Aorta (tissue), 5 donors: ENCODE measurements around the gene PPP2R5E. TPM values are rescaled to one million over a fixed set of nuclear protein-coding genes. Genes with fewer than 3 reads are reported as not detected.

Experiments
- ATAC-seq: fragments of 200-7000 bp; cut with Tn5 transposase; one replicate; pipeline ENCODE4 v1.9.1; 2022; ENCODE audit warnings: moderate library complexity; ENCODE audit not compliant: low FRiP score
- DNase-seq, 2 donors: peaks; one replicate each; pipeline ENCODE4 v3.0.0-alpha.2; 2020
- H3K27ac ChIP-seq, 2 donors: one replicate each; pipeline ENCODE4 v1.5.1; 2013; ENCODE audit warnings: low read length in 2 of 2, mild to moderate bottlenecking in 2 of 2, moderate library complexity in 2 of 2, control low read depth in 1 of 2, inconsistent platforms in 1 of 2, low read depth in 1 of 2
- H3K27me3 ChIP-seq, 2 donors: one replicate each; pipeline ENCODE4 v1.6.1; 2013; ENCODE audit warnings: control low read depth in 1 of 2, low read length in 1 of 2, mild to moderate bottlenecking in 1 of 2, moderate library complexity in 1 of 2; ENCODE audit not compliant: insufficient read depth in 2 of 2, control insufficient read depth in 1 of 2
- H3K36me3 ChIP-seq, 2 donors: one replicate each; pipeline ENCODE4 v1.6.1; 2013; ENCODE audit warnings: control low read depth in 1 of 2, low read length in 1 of 2, mild to moderate bottlenecking in 1 of 2; ENCODE audit not compliant: insufficient read depth in 2 of 2, control insufficient read depth in 1 of 2
- H3K4me1 ChIP-seq, 2 donors: one replicate each; pipeline ENCODE4 v1.6.1; 2013; ENCODE audit warnings: low read length in 2 of 2, control low read depth in 1 of 2, mild to moderate bottlenecking in 1 of 2, moderate library complexity in 1 of 2; ENCODE audit not compliant: insufficient read depth in 2 of 2, control insufficient read depth in 1 of 2
- H3K4me3 ChIP-seq, 2 donors: one replicate each; pipeline ENCODE4 v1.5.1; 2013; ENCODE audit warnings: low read length in 2 of 2, control low read depth in 1 of 2, mild to moderate bottlenecking in 1 of 2
- H3K9me3 ChIP-seq: one replicate; pipeline ENCODE4 v1.6.1; 2013; ENCODE audit warnings: mild to moderate bottlenecking, low read length; ENCODE audit not compliant: control insufficient read depth
- WGBS, 2 donors: extraction: QIAGEN DNeasy Blood & Tissue Kit; methylation state at CpG; one replicate each; pipeline ENCODE4 v1.1.7; 2013; 5-methylcytosine and 5-hydroxymethylcytosine counted together
- intact Hi-C, 2 donors: fragments of 100-400 bp; cut with DNase I; formaldehyde crosslinking; loops; one replicate each; pipeline versions ENCODE4 v1.14.2 to v1.15.0; 2022
- polyA plus RNA-seq, 2 donors: library from polyadenylated mRNA; stranded (reverse); fragments of 200-250 nt; gene quantifications; one replicate each; pipeline ENCODE4 v1.2.3, GENCODE V29; 2013
- total RNA-seq, 2 donors: library from RNA; stranded (reverse); fragmentation: NEBNext Ultra II Directional; extraction: Animal tissue kit (Norgen Biotek cat#: 25700); gene quantifications; one replicate each; pipeline ENCODE4 v1.2.1, GENCODE V29; 2021
- donor health status: healthy with polysubstance abuse.
- donor health status: Bipolar disorder and iron deficiency.
- donor health status: DM: no; HTN: no; CAD: no.
- donor health status: DM: no; HTN: no; CAD: no.
- donor health status: DM: yes; HTN: yes; CAD: no.

The PPP2R5E gene
- total and polyA plus RNA-seq, 4 donors, result 11.0 to 42.1 (median 25.1) TPM

GRCh38 chr14:63472986-63473788 lies 70.0 kb downstream of the PPP2R5E start:
- Histone ChIP-seq H3K4me3 (no peak overlapping the region), H3K9me3 (no peaks in the 10 kb centered on the region), H3K27me3 (no peaks in the 10 kb centered on the region), H3K27ac (no peak overlapping the region), H3K4me1 (peaks cover 3 to 4% of the 10 kb centered on the region in 2 donors), H3K36me3 (no peaks in the 10 kb centered on the region)
- WGBS, 2 donors, result 68 to 73% methylated on average over 7 of the region's 7 CpGs
- intact Hi-C loops, result no loop called here
- no peak for DNase-seq
- ATAC-seq, result no peak

DNA sequence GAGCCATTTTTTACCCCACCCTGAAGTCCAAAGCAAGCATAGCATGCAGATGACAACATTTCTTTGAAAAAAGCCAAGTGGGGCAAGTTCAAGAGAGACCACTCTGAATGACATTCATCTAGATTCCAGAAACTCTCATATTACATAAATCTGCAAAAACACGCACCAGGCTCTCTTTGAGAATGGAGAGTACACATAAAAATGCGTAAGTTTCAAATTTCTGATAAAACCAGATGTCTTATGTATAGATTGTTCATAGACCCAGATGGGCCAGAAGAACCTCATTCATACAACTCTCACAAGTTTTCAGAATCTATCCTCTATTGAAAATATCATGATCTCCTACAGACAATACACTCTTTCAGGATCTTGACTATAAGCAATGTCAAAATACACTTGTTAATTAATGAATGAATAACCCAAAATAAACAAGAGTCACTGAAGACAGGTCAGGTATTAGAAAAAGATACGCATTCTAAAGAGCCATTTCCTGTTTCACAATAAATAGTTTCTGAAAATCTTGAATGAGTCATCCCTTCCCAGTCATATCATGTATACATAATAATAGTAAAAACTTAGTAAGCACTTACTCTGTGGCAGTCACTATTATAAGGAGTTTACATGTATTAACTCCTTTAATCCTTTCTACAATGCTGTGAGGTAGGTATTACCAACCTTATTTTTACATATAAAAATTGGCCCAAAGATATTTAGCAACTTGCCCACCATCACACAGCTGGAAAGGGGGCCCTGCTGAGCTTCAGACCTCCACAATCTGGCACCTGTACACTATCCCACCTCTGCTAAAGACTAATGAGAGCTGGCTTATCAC lies 72.0 kb downstream of the PPP2R5E start:
- DNase-seq (no peak), ATAC-seq (no peak)
- intact Hi-C loops, result no loop called here
- Histone ChIP-seq H3K4me3 (no peak overlapping the region), H3K36me3 (no peaks in the 10 kb centered on the region), H3K9me3 (no peaks in the 10 kb centered on the region), H3K27me3 (no peaks in the 10 kb centered on the region), H3K27ac (no peak overlapping the region), H3K4me1 (peaks cover 3 to 6% of the 10 kb centered on the region in 2 donors)
- 51 to 57% methylated on average over 3 of the region's 3 CpGs for WGBS, 2 donors

GRCh38 chr14:63468294-63468693 lies 74.9 kb downstream of the PPP2R5E start:
- WGBS, 2 donors, result 72 to 86% methylated on average over 1 of the region's 1 CpG
- Histone ChIP-seq H3K27me3 (no peaks in the 10 kb centered on the region), H3K27ac (no peak overlapping the region), H3K9me3 (no peaks in the 10 kb centered on the region), H3K4me3 (no peak overlapping the region), H3K36me3 (no peaks in the 10 kb centered on the region), H3K4me1 (peaks cover 3 to 4% of the 10 kb centered on the region in 2 donors)
- intact Hi-C loops, result no loop called here
- DNase-seq (no peak), ATAC-seq (no peak)

GRCh38 chr14:63467440-63468072 lies 75.6 kb downstream of the PPP2R5E start:
- H3K27ac ChIP-seq, result no peak overlapping the region
- no peaks in the 10 kb centered on the region for H3K9me3 ChIP-seq
- H3K36me3 ChIP-seq, result no peaks in the 10 kb centered on the region
- intact Hi-C loops, result no loop called here
- no peak for DNase-seq
- no peak overlapping the region for H3K4me3 ChIP-seq
- no peak for ATAC-seq
- H3K27me3 ChIP-seq, result no peaks in the 10 kb centered on the region
- peaks cover 3 to 4% of the 10 kb centered on the region in 2 donors for H3K4me1 ChIP-seq
- 11 to 22% methylated on average over 4 of the region's 4 CpGs for WGBS, 2 donors

DNA sequence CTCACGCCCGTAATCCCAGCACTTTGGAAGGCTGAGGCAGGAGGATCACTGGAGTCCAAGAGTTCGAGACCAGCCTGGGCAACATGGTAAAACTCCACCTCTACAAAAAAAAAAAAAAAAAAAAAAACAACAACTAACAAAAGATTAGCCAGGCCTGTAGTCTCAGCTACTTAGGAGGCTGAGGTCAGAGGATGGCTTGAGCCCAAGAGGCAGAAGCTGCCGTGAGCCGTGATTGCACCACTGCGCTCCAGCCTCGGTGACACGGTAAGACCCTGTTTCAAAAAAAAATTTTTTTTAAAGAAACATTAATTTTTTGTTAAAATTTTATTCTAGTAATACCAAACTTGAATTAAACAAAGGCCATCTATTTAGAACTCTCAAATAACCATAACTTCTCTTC lies 77.8 kb downstream of the PPP2R5E start:
- intact Hi-C loops, result no loop called here
- DNase-seq (no peak), ATAC-seq (no peak)
- Histone ChIP-seq H3K4me3 (no peak overlapping the region), H3K27me3 (no peaks in the 10 kb centered on the region), H3K4me1 (peaks cover 3 to 4% of the 10 kb centered on the region in 2 donors), H3K9me3 (no peaks in the 10 kb centered on the region), H3K27ac (no peak overlapping the region), H3K36me3 (no peaks in the 10 kb centered on the region)
- WGBS, 2 donors, result 79 to 85% methylated on average over 8 of the region's 8 CpGs

DNA sequence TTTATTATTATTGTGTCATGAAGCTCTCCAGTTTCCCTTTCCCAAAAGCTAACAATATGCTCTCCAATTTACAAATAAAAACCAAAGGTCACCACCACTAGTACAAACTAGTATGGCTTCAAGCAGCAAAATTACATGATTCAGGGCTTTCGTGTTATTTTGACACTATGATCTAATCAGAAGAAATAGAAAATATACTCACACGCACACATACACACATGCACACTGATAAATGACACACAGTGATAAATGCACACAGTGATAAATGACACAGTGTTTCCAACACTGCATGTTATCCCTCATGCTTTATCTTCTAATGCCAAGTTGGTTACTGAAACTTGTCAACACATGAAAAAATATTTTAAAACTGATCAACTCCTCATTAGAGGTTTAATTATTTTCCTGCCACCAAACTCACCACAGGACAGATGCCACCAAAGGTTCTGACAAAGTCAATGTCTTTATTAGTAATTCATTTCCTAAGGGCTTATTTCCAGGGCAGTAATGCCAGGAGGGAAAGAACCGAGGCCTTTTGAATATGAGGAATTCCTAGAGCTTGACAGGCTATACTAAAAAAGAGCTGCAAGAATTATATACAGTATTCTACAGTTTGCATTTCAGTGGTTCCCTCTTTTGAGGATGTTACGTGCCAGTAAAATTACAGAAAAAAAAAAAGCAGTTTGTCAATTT lies 82.4 kb downstream of the PPP2R5E start:
- Histone ChIP-seq H3K4me1 (peaks cover 0 to 3% of the 10 kb centered on the region in 2 donors), H3K27me3 (no peaks in the 10 kb centered on the region), H3K36me3 (no peaks in the 10 kb centered on the region), H3K4me3 (no peak overlapping the region), H3K27ac (no peak overlapping the region), H3K9me3 (no peaks in the 10 kb centered on the region)
- no peak for ATAC-seq
- WGBS, 2 donors, result 52 to 67% methylated on average over 4 of the region's 4 CpGs
- intact Hi-C loops, result no loop called here
- no peak for DNase-seq

GRCh38 chr14:63459738-63460137 lies 83.4 kb downstream of the PPP2R5E start:
- Histone ChIP-seq H3K27ac (no peak overlapping the region), H3K36me3 (no peaks in the 10 kb centered on the region), H3K9me3 (no peaks in the 10 kb centered on the region), H3K4me3 (no peak overlapping the region), H3K4me1 (peaks cover 0 to 3% of the 10 kb centered on the region in 2 donors), H3K27me3 (no peaks in the 10 kb centered on the region)
- WGBS, 2 donors, result 5 to 16% methylated on average over 6 of the region's 6 CpGs
- DNase-seq (no peak), ATAC-seq (no peak)
- intact Hi-C loops, result no loop called here

- 85 to 94% methylated on average over 4 of the region's 4 CpGs for WGBS, 2 donors
- peaks cover 0 to 3% of the 10 kb centered on the region in 2 donors for H3K4me1 ChIP-seq
- no peak for ATAC-seq
These were observed 85.7 kb downstream of the PPP2R5E start for GRCh38 chr14:63457498-63457897.

More at GRCh38 chr14:63457498-63457897, 85.7 kb downstream of the PPP2R5E start:
- DNase-seq, result no peak
- Histone ChIP-seq H3K36me3 (no peaks in the 10 kb centered on the region), H3K4me3 (no peak overlapping the region), H3K27ac (no peak overlapping the region), H3K27me3 (no peaks in the 10 kb centered on the region), H3K9me3 (no peaks in the 10 kb centered on the region)
- intact Hi-C loops, result no loop called here
